ENCODE results near the gene DAPK1.

Gene DAPK1

DNA sequence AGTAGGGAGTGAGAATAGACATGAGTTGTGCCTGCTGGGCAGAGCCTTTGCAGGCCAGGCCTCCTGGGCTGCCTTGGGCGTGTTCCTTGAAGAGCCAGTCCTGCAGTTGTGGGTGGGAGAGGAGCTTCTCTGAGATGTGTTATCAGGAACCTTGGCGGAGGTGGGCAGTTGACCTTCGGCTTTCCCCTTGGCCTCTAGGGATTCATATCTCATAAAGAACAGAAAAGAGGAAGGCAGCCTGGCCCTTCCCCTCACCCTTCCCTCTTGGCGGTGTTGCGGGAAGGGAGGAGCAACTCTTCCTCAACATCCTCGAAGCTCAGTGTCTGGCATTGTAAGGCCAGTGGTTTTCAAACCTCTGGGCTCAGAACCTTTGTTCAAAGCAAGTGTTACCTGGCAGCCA lies 59.2 kb downstream of the DAPK1 start:
- ChIA-PET CTCF (interaction anchor here (0.6 kb wide), 1 partner anchor 91 kb away, joined by 3 read pairs; no protein-coding TSS in a partner anchor), POLR2A (no interaction called here)
- no peak overlapping the region for H3K27ac ChIP-seq (ENCODE audit: extremely low read depth, low read depth, low read length)
- no peaks in the 10 kb centered on the region for H3K9me3 ChIP-seq (ENCODE audit: control insufficient read depth, insufficient read depth, low read depth, low read length)
- H3K36me3 ChIP-seq (ENCODE audit: control insufficient read depth in 2 of 2, insufficient read depth in 1 of 2, low read length in 2 of 2) = no peaks in the 10 kb centered on the region
- no peaks in the 10 kb centered on the region for H3K4me1 ChIP-seq (ENCODE audit: control insufficient read depth, insufficient read depth, low read length)
- TF ChIP-seq YY1 (tag by site-specific recombination; IDR thresholded peaks at IDR 0.05) (no peak), ZNF610 (tag by site-specific recombination; IDR thresholded peaks at IDR 0.05; ENCODE audit: borderline replicate concordance) (no peak), ZNF664 (tag by site-specific recombination; IDR thresholded peaks at IDR 0.05) (no peak)
- H3K4me3 ChIP-seq (ENCODE audit: low read depth, low read length) = no peak overlapping the region

DNA sequence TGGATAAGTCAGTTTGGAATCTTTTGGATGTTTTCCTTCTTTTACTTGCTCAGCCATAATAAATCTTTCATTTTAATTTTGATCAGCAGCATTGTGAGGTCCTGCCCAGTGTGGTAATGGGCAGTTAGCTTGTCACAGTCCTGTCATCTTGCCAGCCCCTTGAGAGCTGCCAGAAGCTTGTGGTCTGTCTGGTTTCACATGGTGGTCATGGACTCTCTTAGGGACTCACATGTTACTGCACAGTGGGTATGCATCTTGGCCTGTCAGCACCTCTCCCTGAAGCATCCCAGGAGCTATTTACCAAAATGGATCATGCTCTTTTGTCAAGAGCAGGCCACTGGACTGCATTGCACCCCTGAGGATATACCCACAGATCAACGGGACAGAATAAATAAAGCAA lies 60.3 kb downstream of the DAPK1 start:
- Histone ChIP-seq H3K9me3 (ENCODE audit: control insufficient read depth, insufficient read depth, low read depth, low read length) (no peaks in the 10 kb centered on the region), H3K4me1 (ENCODE audit: control insufficient read depth, insufficient read depth, low read length) (no peaks in the 10 kb centered on the region), H3K4me3 (ENCODE audit: low read depth, low read length) (no peak overlapping the region), H3K36me3 (ENCODE audit: control insufficient read depth in 2 of 2, insufficient read depth in 1 of 2, low read length in 2 of 2) (no peaks in the 10 kb centered on the region), H3K27ac (ENCODE audit: extremely low read depth, low read depth, low read length) (no peak overlapping the region)
- TF ChIP-seq ZNF23 (tag by site-specific recombination; IDR thresholded peaks at IDR 0.05; ENCODE audit: borderline replicate concordance) (no peak), MEIS1 (CRISPR knock-in tag; IDR thresholded peaks at IDR 0.05; ENCODE audit: borderline replicate concordance) (no peak), ZNF335 (tag by site-specific recombination; conservative IDR thresholded peaks at IDR 0.05) (no peak), KLF7 (tag by site-specific recombination; IDR thresholded peaks at IDR 0.05; ENCODE audit: borderline replicate concordance) (no peak), ZNF10 (tag by site-specific recombination; IDR thresholded peaks at IDR 0.05) (no peak), ZNF501 (tag by site-specific recombination; IDR thresholded peaks at IDR 0.05) (no peak), BCL11A (tag by site-specific recombination; IDR thresholded peaks at IDR 0.05; ENCODE audit: low read depth) (no peak), ZNF777 (tag by site-specific recombination; IDR thresholded peaks at IDR 0.05; ENCODE audit: borderline replicate concordance) (no peak), ZNF423 (tag by site-specific recombination; IDR thresholded peaks at IDR 0.05) (no peak), ZNF747 (tag by site-specific recombination; IDR thresholded peaks at IDR 0.05) (no peak), ZFP37 (tag by site-specific recombination; IDR thresholded peaks at IDR 0.05) (no peak), ZBTB1 (tag by site-specific recombination; IDR thresholded peaks at IDR 0.05) (no peak), ZFHX2 (tag by site-specific recombination; conservative IDR thresholded peaks at IDR 0.05) (no peak), HOXD13 (CRISPR knock-in tag; IDR thresholded peaks at IDR 0.05; ENCODE audit: borderline replicate concordance) (no peak), ZNF302 (tag by site-specific recombination; IDR thresholded peaks at IDR 0.05; ENCODE audit: low read depth) (no peak), GFI1B (tag by site-specific recombination; IDR thresholded peaks at IDR 0.05) (no peak), ZNF626 (tag by site-specific recombination; IDR thresholded peaks at IDR 0.05) (no peak), ZNF24 (tag by site-specific recombination; IDR thresholded peaks at IDR 0.05) (no peak), ZNF169 (tag by site-specific recombination; IDR thresholded peaks at IDR 0.05) (no peak), ZNF426 (tag by site-specific recombination; IDR thresholded peaks at IDR 0.05) (no peak)
- ChIA-PET POLR2A (no interaction called here), CTCF (interaction anchor here (0.9 to 1.4 kb wide), 2 partner anchors 12 to 15 kb away, joined by 3 to 4 read pairs; no protein-coding TSS in a partner anchor)

DNA sequence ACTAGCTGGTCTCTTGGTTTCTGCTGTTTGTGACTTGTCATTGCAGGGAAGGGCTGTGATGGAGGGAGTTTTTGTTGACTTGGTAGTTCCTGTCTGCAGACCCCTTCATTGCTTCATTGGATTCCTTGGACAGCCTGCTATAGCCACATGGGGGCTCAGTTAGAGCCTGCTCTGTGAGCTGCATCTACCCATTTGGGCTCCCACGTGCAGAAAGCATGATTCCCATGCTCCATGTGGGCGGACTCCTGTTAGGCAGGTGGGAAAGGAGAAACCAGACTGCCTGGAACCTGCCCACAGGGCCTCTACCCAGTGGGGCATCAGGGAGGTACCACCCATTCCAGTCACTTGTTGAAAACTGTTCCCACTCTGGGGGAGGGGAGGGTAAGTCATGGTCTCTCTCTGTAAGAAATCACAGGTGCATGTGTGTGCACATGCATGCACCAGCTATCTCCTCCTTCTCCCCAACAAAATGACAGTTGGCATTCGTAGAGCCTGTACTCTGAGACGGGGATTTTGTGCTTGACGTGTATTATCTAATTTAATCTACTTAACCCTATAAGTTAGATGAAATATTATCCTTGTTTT lies 61.0 kb downstream of the DAPK1 start:
- no peaks in the 10 kb centered on the region for H3K36me3 ChIP-seq (ENCODE audit: control insufficient read depth in 2 of 2, insufficient read depth in 1 of 2, low read length in 2 of 2)
- no peak overlapping the region for H3K27ac ChIP-seq (ENCODE audit: extremely low read depth, low read depth, low read length)
- CTCF ChIA-PET = interaction anchor here (0.7 to 1.4 kb wide), 2 partner anchors 12 to 14 kb away, joined by 3 read pairs; no protein-coding TSS in a partner anchor
- TF ChIP-seq ZNF23 (tag by site-specific recombination; IDR thresholded peaks at IDR 0.05; ENCODE audit: borderline replicate concordance) = no peak
- TF ChIP-seq, protein P1, sequence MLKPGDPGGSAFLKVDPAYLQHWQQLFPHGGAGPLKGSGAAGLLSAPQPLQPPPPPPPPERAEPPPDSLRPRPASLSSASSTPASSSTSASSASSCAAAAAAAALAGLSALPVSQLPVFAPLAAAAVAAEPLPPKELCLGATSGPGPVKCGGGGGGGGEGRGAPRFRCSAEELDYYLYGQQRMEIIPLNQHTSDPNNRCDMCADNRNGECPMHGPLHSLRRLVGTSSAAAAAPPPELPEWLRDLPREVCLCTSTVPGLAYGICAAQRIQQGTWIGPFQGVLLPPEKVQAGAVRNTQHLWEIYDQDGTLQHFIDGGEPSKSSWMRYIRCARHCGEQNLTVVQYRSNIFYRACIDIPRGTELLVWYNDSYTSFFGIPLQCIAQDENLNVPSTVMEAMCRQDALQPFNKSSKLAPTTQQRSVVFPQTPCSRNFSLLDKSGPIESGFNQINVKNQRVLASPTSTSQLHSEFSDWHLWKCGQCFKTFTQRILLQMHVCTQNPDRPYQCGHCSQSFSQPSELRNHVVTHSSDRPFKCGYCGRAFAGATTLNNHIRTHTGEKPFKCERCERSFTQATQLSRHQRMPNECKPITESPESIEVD (tag by site-specific recombination; IDR thresholded peaks at IDR 0.05) = no peak
- no peak for TF ChIP-seq ZNF626 (tag by site-specific recombination; IDR thresholded peaks at IDR 0.05)
- TF ChIP-seq ZNF791 (tag by site-specific recombination; IDR thresholded peaks at IDR 0.05) = no peak
- TF ChIP-seq ZNF239 (tag by site-specific recombination; IDR thresholded peaks at IDR 0.05) = no peak
- no peak overlapping the region for H3K4me3 ChIP-seq (ENCODE audit: low read depth, low read length)
- POLR2A ChIA-PET = no interaction called here
- H3K4me1 ChIP-seq (ENCODE audit: control insufficient read depth, insufficient read depth, low read length) = no peaks in the 10 kb centered on the region
- no peaks in the 10 kb centered on the region for H3K9me3 ChIP-seq (ENCODE audit: control insufficient read depth, insufficient read depth, low read depth, low read length)
